ENCODE data around the gene RBM41.
"Not testable (repeated sequence)": the region's sequence is repeated elsewhere in the genome, so short reads cannot be mapped to it uniquely, and the experiment has no call there.

RBM41 gene

GRCh38 chrX:107118322-107119147 is at the start of gene RBM41:
Gene RBM41 (minus strand): TSS chrX:107118822. CDS start chrX:107118773, 49 bp downstream.
- TF ChIP-seq GATA1 (IDR thresholded peaks at IDR 0.05; ENCODE audit: low read depth, low read length) (no peak), POLR2A (IDR thresholded peaks at IDR 0.05; ENCODE audit: low read length) (peak; percentile 49)
- peak; percentile 83 to 84 for DNase-seq

- TF ChIP-seq GATA1 (IDR thresholded peaks at IDR 0.05; ENCODE audit: low read depth, low read length), result no peak
- no peak for TF ChIP-seq POLR2A (IDR thresholded peaks at IDR 0.05; ENCODE audit: low read length)
- peak; percentile 63 to 84 for DNase-seq
These were observed 49.6 kb upstream of the RBM41 start for GRCh38 chrX:107168257-107168656.

GRCh38 chrX:107167163-107167921 is 48.7 kb upstream of the RBM41 start:
- TF ChIP-seq GATA1 (IDR thresholded peaks at IDR 0.05; ENCODE audit: low read depth, low read length) (no peak), POLR2A (IDR thresholded peaks at IDR 0.05; ENCODE audit: low read length) (no peak)
- peak; percentile 23 to 28 for DNase-seq

- not testable (repeated sequence) for DNase-seq
These were observed 39.0 kb upstream of the RBM41 start for GRCh38 chrX:107157618-107158017.

- not testable (repeated sequence) for DNase-seq
These were observed 37.2 kb upstream of the RBM41 start for GRCh38 chrX:107155621-107156430.

- DNase-seq, result peak; percentile 4 to 16
- TF ChIP-seq POLR2A (IDR thresholded peaks at IDR 0.05; ENCODE audit: low read length), result no peak
- no peak for TF ChIP-seq GATA1 (IDR thresholded peaks at IDR 0.05; ENCODE audit: low read depth, low read length)
These were observed 36.4 kb upstream of the RBM41 start for GRCh38 chrX:107154787-107155620.

GRCh38 chrX:107153005-107153404 is 34.4 kb upstream of the RBM41 start:
- no peak for TF ChIP-seq GATA1 (IDR thresholded peaks at IDR 0.05; ENCODE audit: low read depth, low read length)
- TF ChIP-seq POLR2A (IDR thresholded peaks at IDR 0.05; ENCODE audit: low read length), result no peak
- DNase-seq, result peak; percentile 59 to 80

GRCh38 chrX:107146670-107147069 is 28.0 kb upstream of the RBM41 start:
- peak; percentile 4 to 12 for DNase-seq
- no peak for TF ChIP-seq GATA1 (IDR thresholded peaks at IDR 0.05; ENCODE audit: low read depth, low read length)
- no peak for TF ChIP-seq POLR2A (IDR thresholded peaks at IDR 0.05; ENCODE audit: low read length)

- no peak for TF ChIP-seq GATA1 (IDR thresholded peaks at IDR 0.05; ENCODE audit: low read depth, low read length)
- TF ChIP-seq POLR2A (IDR thresholded peaks at IDR 0.05; ENCODE audit: low read length), result no peak
- DNase-seq, result no peak
These were observed 17.3 kb upstream of the RBM41 start for GRCh38 chrX:107135965-107136307.

- TF ChIP-seq GATA1 (IDR thresholded peaks at IDR 0.05; ENCODE audit: low read depth, low read length) (no peak), POLR2A (IDR thresholded peaks at IDR 0.05; ENCODE audit: low read length) (no peak)
- peak in 1 of 2 experiments; percentile 6 for DNase-seq
These were observed 16.7 kb upstream of the RBM41 start for GRCh38 chrX:107135049-107135964.

GRCh38 chrX:107123750-107124149 is 5.1 kb upstream of the RBM41 start:
- TF ChIP-seq GATA1 (IDR thresholded peaks at IDR 0.05; ENCODE audit: low read depth, low read length) (no peak), POLR2A (IDR thresholded peaks at IDR 0.05; ENCODE audit: low read length) (no peak)
- no peak for DNase-seq

- peak in 1 of 2 experiments; percentile 13 for DNase-seq
- TF ChIP-seq GATA1 (IDR thresholded peaks at IDR 0.05; ENCODE audit: low read depth, low read length), result no peak
- no peak for TF ChIP-seq POLR2A (IDR thresholded peaks at IDR 0.05; ENCODE audit: low read length)
These were observed 661 bp upstream of the RBM41 start for GRCh38 chrX:107119283-107119682.
